Vagina (tissue), 2 donors: Measurements from ENCODE around the gene PGAP1.

Source experiments
- CTCF ChIP-seq, 3 experiments: fragments of 450-650 bp in 2 of 3; fragments of 200-600 bp in 1 of 3; sonication (generic) in 1 of 3; IDR thresholded peaks; one replicate each; pipeline ENCODE4 v1.5.1; 2017 to 2019; ENCODE audit warnings: antibody characterized with exemption in 3 of 3, mild to moderate bottlenecking in 2 of 3, moderate library complexity in 2 of 3
- POLR2AphosphoS5 ChIP-seq, 2 donors: sonication (generic); formaldehyde crosslinking; IDR thresholded peaks; one replicate each; pipeline ENCODE4 v1.9.0; 2017; ENCODE audit warnings: antibody characterized with exemption in 2 of 2, mild to moderate bottlenecking in 2 of 2, low read depth in 1 of 2; ENCODE audit not compliant: insufficient read depth in 1 of 2

GRCh38 chr2:196802401-196802800, 124.1 kb downstream of the PGAP1 start:
- TF ChIP-seq CTCF (IDR thresholded peaks at IDR 0.05): no peak
- TF ChIP-seq POLR2AphosphoS5 (IDR thresholded peaks at IDR 0.05; ENCODE audit: insufficient read depth in 1 of 2, low read depth in 1 of 2): no peak
